Epithelial cell of esophagus (primary cell): ENCODE results near the gene NISCH.

Experiments used
- DNase-seq: peaks from one replicate; pipeline ENCODE4 v3.0.0; 2010; ENCODE audit warnings: low read depth
- H3K4me3 ChIP-seq: 2 replicates; pipeline ENCODE4 v1.5.1; 2011; ENCODE audit warnings: mild to moderate bottlenecking, low read length, control low read depth
- TF ChIP-seq, protein P1 (sequence below): IDR thresholded peaks from 2 replicates; pipeline ENCODE4 v1.5.1; 2011; ENCODE audit warnings: low read depth, mild to moderate bottlenecking, low read length, control low read depth, inconsistent platforms; ENCODE audit not compliant: insufficient read depth; ENCODE audit errors: missing control alignments

The NISCH gene

DNA sequence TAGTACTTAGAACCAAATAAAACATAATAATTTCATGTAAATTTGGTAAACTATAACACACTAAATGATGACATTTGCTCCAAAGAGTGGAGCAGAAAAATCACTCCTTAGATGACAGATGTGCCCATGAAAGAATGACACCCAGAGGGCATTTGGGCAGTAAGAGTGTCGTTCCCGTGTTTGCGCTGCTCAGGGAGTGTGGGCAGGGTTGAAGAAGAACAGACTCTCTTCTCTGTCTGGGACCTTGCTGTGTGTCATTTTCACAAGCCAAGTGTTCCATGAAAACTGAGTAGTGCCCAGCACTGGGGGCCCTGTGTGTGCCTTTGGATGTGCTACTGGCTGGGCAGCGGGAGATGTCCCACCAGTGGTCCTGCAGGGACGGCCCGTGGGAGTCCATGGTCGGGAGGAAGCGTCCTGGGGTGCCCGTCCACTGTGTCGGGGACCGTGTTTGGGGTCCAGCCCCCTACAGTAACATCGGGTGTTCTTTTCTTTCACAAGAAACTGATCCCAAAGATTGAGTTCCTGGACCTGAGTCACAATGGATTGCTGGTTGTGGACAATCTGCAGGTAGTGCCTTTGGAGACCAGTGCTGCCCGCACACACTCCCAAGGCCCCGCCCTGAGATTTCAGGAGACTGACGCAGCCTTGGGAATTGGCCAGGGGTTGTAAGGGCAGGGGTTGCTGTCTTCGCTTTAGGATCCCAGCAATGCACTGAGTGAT, 21.8 kb downstream of the NISCH start:
- H3K4me3 ChIP-seq, result no peak overlapping the region
- no peak for DNase-seq
- TF ChIP-seq, protein P1, sequence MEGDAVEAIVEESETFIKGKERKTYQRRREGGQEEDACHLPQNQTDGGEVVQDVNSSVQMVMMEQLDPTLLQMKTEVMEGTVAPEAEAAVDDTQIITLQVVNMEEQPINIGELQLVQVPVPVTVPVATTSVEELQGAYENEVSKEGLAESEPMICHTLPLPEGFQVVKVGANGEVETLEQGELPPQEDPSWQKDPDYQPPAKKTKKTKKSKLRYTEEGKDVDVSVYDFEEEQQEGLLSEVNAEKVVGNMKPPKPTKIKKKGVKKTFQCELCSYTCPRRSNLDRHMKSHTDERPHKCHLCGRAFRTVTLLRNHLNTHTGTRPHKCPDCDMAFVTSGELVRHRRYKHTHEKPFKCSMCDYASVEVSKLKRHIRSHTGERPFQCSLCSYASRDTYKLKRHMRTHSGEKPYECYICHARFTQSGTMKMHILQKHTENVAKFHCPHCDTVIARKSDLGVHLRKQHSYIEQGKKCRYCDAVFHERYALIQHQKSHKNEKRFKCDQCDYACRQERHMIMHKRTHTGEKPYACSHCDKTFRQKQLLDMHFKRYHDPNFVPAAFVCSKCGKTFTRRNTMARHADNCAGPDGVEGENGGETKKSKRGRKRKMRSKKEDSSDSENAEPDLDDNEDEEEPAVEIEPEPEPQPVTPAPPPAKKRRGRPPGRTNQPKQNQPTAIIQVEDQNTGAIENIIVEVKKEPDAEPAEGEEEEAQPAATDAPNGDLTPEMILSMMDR, result no peak

DNA sequence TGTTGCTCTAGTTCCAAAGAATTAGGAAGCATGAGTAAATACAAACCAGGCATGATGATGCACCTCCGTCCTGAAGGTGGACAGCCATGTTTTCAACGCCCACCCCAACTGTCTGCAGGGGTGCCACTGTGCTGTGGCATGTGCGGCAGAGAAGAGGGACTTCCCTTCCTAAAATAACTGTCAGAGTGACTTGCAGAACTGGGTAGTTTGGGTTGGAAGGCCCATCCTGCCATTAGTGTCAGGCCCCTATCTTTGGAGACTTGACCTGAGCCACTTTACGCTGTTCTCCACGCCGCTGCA, 22.3 kb downstream of the NISCH start:
- TF ChIP-seq, protein P1, result no peak
- no peak for DNase-seq
- no peak overlapping the region for H3K4me3 ChIP-seq

DNA sequence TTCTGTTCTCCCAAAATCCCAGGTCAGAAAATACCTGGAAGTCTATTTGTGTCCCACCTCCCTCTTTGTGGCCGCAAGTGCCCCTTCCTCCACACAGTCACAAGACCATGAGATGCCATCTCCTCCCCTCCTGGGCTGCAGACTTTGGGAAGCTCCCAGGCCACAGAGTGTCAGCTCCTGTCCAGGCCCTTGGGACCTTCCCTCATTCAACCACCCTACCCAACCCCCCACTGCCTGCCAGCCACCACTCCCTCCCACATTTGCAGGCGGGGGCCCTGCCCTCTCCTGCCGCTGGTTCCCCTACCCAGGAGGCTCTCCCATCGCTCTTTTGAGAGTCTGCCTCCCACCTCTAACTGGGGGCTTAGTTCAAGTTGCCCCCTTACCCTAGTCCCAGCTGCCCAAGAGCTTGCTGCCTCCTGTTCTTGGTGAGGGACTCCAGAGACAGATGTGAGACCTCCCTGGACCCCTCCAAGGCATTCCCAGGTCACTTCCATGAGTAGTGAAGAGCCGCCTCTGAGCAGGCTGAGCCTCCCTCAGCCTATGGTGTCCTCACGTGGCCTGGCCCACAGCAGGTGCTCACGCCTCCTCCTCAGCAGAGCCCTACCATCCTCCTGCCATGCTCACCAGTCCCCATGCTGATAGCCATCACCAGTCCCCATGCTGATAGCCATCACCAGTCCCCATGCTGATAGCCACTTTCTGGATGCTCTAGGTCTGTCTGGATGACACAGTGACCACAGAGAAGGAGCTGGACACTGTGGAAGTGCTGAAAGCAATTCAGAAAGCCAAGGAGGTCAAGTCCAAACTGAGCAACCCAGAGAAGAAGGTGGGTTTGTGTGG, 23.9 kb downstream of the NISCH start:
- H3K4me3 ChIP-seq, result no peak overlapping the region
- no peak for DNase-seq
- TF ChIP-seq, protein P1, result no peak

DNA sequence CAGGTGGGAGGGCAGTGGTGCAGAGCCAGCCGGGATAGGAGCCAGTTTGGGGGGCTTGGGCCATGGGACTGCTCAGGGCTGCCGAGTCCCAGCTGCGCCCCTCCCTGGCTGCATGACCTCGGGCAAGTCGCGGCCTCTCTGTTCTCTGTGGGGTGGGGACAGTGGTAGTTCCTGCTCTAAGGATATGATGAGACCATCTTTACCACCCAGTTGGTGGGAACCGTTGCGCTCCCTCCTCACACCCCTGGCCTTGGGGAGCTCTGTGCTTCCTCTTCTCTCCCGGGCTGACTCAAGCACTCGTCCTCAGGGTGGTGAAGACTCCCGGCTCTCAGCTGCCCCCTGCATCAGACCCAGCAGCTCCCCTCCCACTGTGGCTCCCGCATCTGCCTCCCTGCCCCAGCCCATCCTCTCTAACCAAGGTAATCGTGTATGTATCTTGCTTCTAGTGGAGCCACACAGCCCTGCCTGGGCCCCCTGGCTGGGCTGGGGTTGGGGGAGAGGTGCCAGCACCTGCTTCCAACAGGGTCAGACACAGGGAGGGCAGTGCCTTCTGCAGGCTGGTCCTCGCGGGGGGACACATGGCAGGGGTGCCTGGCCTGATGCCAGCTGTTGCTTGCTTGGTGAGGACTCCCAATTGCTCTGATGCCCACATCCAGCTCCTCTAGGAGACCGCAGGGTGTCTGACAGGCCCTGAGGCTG, 24.6 kb downstream of the NISCH start:
- TF ChIP-seq, protein P1, result no peak
- no peak overlapping the region for H3K4me3 ChIP-seq
- DNase-seq, result no peak

DNA sequence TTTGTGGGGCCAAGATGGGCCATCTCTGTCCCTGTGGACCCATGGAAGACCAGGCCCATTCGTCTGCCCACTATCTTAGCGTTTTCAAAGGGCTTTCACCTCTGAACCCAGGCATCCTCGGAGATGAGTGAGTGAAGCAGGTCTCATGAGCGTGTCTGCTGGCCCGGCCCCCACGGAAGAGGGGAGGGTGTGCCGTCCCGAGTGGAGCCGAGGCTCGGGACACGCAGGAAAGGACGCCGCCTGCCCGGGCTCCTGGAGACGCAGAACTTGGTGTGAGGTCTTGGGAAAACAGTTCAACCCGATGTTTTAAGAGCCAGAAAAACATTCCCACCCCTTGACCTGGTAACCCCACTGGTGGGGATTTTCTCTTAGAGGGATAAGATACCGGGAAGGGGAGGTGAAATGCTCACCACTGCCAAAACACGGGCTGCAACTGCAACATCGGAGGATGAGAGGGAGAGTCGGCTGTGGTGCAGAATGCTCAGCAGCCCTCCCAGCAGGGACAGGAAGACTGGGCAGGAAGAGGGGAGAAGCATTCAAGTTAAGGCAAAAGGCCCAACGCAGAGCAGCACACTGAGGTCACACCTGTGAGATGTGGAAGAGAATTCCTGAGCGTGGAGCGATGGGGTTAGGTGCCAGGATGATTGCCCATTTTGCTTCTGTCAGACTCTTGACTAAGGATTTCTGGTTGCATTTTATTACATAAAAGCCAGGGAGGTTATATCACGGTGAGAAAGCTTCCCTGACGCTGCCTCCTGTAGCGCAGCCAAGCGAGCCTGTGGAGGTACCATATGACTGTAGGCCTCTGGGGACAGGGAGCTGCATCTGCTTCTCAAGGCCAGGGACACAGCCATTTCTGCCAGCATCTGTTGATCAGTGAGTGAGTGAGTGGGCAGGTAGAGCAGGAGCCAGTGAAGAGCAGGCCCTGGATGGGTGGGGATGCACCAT, 25.6 kb downstream of the NISCH start:
- no peak overlapping the region for H3K4me3 ChIP-seq
- DNase-seq, result no peak
- TF ChIP-seq, protein P1, result no peak

DNA sequence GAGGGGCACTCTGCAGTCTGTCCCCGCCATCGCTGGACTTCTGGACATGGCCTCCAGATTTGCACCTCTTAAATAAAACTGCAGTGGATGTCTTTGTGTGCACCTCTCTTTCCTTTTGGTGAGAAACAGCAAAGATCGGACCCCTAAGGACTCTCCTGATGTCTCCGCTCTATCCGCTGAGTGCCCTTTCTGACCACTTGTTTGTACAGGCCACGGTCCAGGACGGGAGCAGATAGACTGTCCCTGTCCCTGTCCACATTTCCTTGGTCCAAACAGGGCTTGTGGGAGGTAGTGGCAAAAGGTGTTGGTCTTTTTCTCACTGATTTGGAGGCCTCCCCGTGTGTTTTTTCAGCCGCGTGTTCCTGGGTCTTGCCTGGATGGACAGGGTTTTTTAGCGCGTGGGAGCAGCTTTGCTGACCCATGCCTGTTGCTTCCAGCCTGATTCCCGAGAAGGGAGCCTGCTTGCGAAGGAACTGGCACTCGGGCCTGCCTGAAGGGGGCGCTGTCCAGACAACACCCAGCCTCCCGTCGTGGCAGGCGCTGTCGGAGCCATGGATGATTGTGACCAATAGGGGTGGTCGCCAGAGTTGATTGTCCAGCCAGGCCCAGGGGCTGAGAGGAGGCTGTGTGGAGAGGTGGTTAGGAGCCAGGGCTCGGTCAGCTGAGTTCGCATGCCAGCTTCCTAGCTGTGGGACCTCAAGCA, 26.6 kb downstream of the NISCH start:
- no peak overlapping the region for H3K4me3 ChIP-seq
- TF ChIP-seq, protein P1, result peak; percentile 32
- no peak for DNase-seq
